NB4 (cell line): ENCODE data around the gene CENPH.

Experiments
- CTCF ChIP-seq: IDR thresholded peaks from one replicate; pipeline ENCODE4 v1.5.1; 2012; ENCODE audit warnings: low read depth, low read length
- POLR2A ChIP-seq: IDR thresholded peaks from 2 replicates; pipeline ENCODE4 v1.6.1; 2011; ENCODE audit warnings: mild to moderate bottlenecking; ENCODE audit not compliant: insufficient read length; ENCODE audit errors: extremely low read depth
- TF ChIP-seq, protein P1 (sequence below): IDR thresholded peaks from 2 replicates; pipeline ENCODE4 v1.6.1; 2011; ENCODE audit warnings: low read depth, low read length

DNA sequence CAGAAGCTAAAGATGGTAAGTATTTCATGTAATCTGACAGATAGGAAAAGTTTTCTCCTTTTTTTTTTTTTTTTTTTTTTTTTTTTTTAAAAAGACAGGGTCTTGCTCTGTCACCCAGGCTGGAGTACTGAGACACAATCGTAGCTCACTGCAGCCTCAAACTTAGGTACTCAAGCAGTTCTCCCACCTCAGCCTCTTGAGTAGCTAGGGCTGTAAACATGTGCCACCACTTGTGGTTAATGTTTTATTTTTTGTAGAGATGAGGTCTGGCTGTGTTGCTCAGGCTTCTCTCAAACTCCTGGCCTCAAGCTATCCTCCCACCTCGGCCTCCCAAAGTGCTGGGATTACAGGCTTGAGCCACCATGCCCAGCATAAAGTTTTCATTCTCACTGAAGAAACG lies 63.1 kb downstream of the CENPH start:
- TF ChIP-seq CTCF (no peak), POLR2A (no peak)
- TF ChIP-seq, protein P1, sequence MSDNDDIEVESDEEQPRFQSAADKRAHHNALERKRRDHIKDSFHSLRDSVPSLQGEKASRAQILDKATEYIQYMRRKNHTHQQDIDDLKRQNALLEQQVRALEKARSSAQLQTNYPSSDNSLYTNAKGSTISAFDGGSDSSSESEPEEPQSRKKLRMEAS: no peak
